Measurements from ENCODE around the gene OPHN1.

OPHN1 gene

GRCh38 chrX:68048774-68049173, 384.5 kb downstream of the OPHN1 start:
- DNase-seq, result no peak

DNA sequence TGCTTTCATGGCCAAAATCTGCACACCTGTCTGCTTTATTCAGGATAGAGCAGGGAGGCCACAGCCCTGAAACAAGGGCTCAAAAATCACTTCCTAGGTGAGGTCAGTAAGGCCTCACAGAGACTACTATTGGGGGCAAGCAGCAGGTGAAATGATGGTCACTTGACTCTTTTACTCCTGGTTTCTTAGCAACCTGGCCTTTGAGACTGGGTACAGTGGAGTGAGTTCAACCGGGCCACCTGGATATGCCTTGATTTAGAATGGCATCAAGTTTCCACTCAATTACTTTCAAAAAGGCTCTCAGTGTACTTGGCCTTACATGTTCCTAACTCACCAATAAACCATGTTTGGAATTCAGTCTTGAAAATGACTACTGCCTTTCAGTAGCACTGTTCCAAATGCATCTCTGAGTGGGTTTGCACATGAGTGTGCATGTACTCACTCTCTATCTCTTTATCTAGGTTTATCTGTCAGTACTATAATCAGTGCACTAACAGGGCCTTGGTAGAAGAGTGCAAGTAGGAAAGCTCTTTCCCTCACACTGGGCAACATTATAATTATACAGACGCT, 388.2 kb downstream of the OPHN1 start:
- DNase-seq, result no peak

DNA sequence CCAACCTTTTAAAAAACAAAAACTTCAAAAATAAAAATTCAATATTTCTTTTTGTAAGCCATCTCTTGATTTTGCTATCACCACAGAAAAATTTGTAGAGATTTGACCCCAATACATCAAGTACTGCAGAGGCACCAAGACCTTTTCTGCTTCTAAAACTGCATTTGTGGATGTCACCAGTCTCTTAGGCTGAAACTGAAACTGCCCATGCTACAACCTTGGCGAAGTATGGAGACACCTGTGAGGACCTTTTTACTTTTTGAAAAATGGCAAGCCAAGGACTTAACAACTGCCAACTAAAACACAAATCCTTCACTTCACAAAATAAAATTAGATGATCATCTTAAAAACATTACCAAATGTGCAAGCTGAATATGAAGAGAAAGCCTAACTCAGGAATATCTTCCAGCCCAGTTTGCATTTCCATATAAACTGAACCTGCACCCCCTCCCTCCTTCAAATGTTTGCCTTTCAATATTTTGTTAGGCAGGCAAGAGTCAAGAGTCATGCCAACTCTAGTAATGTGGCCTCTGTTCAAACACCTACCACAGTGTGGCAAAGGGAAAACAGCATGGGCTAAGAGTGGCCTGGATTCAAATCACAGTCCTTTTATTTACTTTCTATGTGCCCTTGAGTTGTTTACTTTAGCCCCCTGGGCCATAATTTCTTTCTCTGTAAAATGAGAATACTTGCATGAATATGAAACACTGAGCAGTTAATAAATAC, 389.4 kb downstream of the OPHN1 start:
- DNase-seq, result no peak

GRCh38 chrX:68041110-68041509, 392.2 kb downstream of the OPHN1 start:
- no peak for DNase-seq

DNA sequence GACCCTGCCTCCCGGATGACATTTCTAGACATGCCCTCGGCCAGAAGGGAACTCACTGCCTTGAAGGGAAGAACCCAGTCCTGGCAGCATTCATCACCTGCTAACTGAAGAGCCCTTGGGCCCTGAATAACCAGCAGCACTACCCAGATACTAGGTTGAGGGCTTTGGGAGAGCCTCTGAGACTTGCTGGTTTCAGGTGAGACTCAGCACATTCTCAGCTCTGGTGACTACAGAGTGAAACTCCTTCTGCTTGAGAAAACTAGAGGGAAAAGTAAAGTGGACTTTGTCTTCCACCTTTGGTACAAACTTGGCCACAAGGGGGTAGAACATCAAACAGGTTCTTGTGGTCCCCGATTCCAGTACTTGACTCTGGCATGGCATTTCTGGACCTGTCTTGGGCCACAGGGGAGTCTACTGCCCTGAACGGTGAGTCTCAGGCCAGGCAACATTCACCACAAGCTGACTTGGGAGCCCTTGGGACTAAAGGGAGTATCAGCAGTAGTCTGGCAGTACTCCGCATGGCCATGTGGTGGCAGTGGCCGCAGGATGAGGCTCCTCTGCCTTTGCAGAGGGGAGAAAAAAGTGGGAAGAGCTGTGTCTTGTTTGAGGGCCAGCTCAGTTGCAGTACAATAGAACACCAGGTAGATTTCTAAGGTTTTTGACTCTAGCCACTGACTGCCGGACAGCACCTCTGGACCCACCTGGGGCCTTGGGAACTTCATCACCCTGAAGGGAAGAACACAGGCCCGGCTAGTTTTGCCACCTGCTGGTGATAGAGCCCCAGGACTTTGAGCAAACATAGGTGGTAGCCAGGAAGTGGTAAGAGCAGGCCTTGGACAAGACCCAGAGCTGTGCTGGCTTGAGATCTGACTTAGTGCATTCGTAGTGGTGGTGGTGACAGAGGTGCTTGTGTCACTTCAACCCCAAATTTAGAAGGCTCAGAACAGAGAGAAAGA, 414.8 kb downstream of the OPHN1 start:
- DNase-seq, result peak; percentile 15

DNA sequence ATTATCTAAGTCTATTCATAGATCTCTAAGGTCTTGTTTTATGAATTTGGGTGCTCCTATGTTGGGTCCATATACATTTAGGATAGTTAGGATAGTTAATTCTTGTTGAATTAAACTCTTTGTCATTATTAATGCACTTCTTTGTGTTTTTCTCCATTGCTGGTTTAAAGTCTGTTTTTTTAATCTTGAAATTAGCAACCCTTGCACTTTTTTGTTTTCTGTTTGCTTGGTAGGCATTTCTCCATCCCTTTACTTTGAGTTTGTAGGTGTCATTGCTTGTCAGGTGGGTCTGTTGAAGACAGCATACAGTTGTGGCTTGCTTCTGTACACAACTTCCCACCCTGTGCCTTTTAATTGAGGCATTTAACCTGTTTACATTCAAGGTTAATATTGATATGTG, 434.8 kb downstream of the OPHN1 start:
- DNase-seq, result no peak
